GM12873 (cell line): Measurements from ENCODE around the gene PCK1.

Source experiments
- TF ChIP-seq, protein P1 (sequence below): IDR thresholded peaks from 2 replicates; pipeline ENCODE4 v1.5.1; 2012; ENCODE audit warnings: low read depth, mild to moderate bottlenecking, moderate library complexity, low read length, control low read depth; ENCODE audit not compliant: insufficient read depth; ENCODE audit errors: missing control alignments

PCK1 gene

DNA sequence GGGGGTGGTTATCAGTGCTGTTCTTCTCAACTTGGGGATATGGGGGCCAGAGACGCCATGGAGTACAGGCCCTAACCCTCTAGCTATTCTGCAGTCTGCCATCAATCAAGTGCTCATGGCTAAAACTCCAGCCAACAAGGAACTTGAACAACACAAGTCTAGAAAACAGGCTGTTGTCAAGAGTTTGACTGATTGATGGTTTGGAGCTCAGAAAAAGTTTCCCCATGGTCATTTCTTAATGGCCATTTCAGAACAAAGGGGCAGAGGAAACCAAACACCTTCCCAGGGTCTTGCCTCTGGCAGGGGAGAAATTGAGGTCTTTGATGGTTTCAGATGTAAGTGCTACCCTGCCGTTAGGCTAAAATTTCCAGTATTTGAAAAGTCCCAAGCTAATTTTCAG lies 15.1 kb downstream of the PCK1 start:
- TF ChIP-seq, protein P1, sequence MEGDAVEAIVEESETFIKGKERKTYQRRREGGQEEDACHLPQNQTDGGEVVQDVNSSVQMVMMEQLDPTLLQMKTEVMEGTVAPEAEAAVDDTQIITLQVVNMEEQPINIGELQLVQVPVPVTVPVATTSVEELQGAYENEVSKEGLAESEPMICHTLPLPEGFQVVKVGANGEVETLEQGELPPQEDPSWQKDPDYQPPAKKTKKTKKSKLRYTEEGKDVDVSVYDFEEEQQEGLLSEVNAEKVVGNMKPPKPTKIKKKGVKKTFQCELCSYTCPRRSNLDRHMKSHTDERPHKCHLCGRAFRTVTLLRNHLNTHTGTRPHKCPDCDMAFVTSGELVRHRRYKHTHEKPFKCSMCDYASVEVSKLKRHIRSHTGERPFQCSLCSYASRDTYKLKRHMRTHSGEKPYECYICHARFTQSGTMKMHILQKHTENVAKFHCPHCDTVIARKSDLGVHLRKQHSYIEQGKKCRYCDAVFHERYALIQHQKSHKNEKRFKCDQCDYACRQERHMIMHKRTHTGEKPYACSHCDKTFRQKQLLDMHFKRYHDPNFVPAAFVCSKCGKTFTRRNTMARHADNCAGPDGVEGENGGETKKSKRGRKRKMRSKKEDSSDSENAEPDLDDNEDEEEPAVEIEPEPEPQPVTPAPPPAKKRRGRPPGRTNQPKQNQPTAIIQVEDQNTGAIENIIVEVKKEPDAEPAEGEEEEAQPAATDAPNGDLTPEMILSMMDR, result no peak

DNA sequence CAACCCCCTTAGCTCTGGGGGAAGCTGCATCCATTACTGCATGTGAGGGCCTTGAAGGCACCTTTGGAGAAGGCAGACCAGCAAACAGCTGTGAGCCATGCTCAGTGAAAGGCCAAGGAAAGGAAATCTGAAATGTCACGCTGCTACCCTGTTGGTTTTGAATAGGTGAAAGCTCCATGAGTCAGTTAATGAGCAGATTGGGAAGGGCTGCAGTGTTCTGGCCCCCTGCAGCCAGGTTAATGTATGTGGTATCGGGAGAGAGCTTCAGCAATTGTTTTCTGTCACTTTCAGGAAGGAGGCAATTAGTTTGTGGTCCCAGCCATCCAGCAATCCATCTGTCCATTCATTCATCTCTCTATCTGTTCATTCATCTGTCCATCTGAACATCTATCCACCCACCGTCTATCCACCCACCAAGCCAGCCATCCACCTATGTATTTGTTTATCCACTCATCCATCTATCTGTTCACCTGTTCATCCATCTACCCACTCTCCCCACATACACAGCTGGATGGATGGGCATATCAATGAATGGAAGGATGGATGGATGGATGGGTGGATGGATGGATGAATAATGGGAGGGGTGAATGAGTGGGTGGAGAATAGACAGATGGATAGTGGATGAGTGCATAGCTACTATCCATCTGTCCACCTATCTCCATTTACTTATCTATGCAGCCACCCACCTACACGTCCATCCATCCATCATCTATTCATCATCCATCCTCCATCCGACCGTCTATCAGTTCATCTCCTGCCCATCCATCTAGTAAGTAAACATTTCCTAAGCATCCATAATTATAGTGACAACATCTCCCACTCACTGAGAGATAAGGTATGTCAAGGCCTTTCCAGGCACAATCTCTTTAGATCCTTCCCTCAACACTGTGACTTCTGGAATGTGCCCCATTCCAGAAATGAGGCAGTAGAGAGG lies 16.0 kb downstream of the PCK1 start:
- TF ChIP-seq, protein P1, result no peak

DNA sequence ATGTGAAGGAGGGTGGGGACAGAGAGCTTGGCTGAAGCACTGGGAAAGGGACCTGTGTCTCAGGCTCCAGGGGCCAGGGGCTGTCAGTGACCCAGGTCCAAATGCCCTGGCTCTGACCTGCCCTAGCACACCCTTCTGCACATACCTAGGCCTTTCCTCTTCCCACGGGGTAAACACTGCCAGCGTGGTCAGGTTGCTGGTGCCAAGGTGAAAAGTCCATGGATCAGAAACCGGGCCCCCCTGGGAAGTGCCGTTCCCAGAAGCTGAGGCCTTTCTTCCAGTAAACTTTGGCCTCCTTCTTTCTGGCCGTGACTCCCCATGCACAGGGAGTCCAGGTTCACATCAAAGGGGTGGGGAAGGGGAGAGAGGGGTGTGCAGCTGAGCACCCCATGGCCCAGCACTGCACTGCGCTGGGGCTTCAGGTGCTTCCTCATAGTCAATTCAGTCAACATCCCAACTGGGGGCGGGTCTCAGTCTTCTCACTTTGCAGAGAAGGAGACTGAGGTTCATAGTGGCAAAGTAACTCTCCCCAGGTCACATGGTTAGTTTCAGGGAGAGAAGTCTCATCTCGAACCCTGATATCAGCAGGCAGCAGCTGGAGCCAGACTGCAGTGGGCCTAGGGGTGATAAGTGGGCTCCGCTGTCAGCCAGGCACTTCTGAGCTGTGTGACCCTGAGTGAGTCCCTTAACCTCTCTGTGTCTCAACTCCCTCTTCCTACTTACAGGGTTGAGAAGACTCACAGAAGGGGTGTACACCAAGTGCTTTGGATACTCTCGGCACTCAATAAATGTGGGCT lies 17.0 kb downstream of the PCK1 start:
- TF ChIP-seq, protein P1, result no peak

DNA sequence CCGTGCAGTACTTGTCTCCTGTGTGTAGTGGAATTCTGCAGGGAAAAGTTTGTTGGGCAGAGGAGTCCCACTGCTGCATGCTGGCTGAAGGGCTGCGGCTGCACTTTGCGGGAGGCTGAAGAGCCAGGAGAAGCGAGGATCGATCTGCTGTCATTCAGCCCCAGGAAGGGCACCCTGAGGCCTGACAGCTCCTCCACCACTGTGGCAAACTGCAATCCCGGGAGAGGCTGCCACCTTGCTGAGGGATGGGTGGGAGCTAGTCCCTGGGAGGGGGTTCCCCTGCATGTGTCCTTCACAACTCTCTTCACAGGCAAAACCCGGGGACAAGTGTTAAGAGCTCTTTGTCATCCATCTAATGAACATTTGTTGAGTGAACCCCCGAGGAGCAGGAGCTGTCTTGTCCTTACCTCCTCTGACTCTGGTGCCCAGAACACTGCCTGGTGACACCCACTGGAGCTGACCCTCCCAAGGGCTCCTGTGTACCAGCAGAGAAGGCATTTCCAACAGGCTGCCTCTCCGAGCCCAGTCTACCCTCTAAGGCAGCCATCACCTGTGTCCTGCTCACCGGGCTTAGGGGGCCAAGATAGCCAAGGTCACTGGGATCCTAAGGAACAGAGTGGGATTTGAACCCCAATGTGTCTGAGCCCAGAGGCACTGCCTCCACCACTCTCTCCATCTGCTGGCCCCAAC lies 17.7 kb downstream of the PCK1 start:
- TF ChIP-seq, protein P1, result no peak

DNA sequence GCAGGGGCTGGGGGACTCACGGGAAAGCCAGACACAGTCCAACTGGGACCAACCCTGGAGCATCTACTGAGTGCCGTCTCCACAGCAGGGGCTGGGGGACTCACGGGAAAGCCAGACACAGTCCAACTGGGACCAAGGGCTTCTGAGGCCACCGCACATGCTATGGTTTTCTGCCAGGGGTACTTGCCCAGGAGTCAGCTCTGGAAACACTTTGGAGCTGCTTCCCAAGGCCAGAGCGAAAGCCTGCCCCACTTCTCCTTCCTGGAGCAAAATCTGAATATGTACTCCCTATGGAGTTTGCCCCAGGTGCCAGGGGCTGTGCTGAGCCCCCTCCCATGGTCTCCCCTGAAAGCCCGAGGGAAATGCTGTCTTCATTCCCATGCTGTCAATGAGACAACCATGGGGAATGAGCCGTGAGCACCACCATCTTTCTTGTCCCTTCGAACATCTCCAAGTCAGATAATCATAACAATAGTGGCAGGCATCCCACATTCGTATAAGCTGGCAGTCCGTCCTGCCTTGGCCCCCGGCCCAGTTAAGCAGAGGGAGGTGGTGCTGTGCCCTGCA lies 18.5 kb downstream of the PCK1 start:
- TF ChIP-seq, protein P1, result no peak

DNA sequence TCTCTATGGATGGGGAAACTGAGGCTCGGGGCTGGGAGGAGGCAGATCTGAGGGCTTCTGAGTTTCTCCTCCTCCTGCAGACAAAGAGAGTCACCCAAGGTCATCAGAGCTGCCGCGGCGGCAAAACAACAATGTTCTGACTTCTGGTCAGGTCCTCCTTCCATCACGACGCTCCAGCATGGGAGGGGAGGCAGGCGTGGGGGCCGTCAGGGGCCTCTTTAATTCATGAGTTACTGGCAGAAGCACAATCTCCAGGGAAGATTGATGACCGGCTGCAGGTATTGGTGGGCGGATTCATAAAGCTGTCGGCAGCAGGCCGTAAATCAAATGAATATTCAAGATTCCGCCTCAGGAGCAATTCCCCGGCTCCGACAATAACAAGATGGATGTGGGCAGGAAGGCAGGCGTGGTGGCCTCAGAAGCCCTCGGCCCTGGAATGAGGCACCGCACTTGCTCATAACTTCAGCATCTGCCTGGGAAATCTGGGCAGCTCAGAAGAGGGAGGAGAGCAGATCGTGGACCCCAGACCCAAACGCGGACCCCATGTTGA lies 19.1 kb downstream of the PCK1 start:
- TF ChIP-seq, protein P1, result no peak
